ENCODE data around the gene GSTM2. TPM values are rescaled to one million over a fixed set of nuclear protein-coding genes. Genes with fewer than 3 reads are reported as not detected.

Gene GSTM2
- total and polyA plus RNA-seq, 2 donors (not counting 1 experiment from before 2014, with no cell fraction given), result 42.9 to 94.4 TPM

GRCh38 chr1:109643385-109644230 is 24.2 kb upstream of the GSTM2 start:
- peaks cover 13% of the 10 kb centered on the region for H3K4me1 Mint-ChIP-seq
- WGBS (ENCODE audit: insufficient coverage), result 34% methylated on average over 31 of the region's 32 CpGs
- H3K36me3 ChIP-seq (replicated peaks in 1 of 2; ENCODE audit: control extremely low read depth in 1 of 2, control insufficient read depth in 1 of 2, extremely low read depth in 1 of 2, insufficient read depth in 2 of 2, low read length in 1 of 2), result no peaks in the 10 kb centered on the region
- peak overlapping the region in 1 of 5 experiments; percentile 6 for H3K4me3 ChIP-seq (ENCODE audit: control extremely low read depth in 1 of 5, extremely low read depth in 1 of 5, insufficient read depth in 1 of 5, low read depth in 2 of 5, low read length in 4 of 5)
- ATAC-seq (ENCODE audit: low read depth) (peak; percentile 88), DNase-seq (peak; percentile 86)
- peak overlapping the region; percentile 82 for H2AFZ ChIP-seq (ENCODE audit: insufficient read depth, low read depth, low read length, poor library complexity, severe bottlenecking)
- no peaks in the 10 kb centered on the region for H4K20me1 ChIP-seq (ENCODE audit: control insufficient read depth, insufficient read depth, low read length, poor library complexity, severe bottlenecking)
- H3K9ac ChIP-seq (ENCODE audit: low read length), result no peak overlapping the region
- H3K27me3 ChIP-seq (replicated peaks in 1 of 4; ENCODE audit: control extremely low read depth in 1 of 4, control insufficient read depth in 3 of 4, insufficient read depth in 4 of 4, low read length in 3 of 4), result peaks cover 0 to 2% (median 0%) of the 10 kb centered on the region in 4 experiments
- ChIA-PET CTCF (interaction anchor here (0.7 to 16.5 kb wide), 12 partner anchors 9 to 367 kb away, joined by 3 to 276 read pairs (median 6); partner anchors contain the start of genes AHCYL1, AMPD2, GPR61 and GSTM1), POLR2A (interaction anchor here (1.0 kb wide), 1 partner anchor 95 kb away, joined by 3 read pairs; the partner anchor contains the start of gene GNAI3)
- H3K9me3 Mint-ChIP-seq (ENCODE audit: insufficient read depth), result no peaks in the 10 kb centered on the region
- TF ChIP-seq EZH2 (IDR thresholded peaks at IDR 0.05; ENCODE audit: borderline replicate concordance, insufficient read depth, low read depth, low read length, poor library complexity, severe bottlenecking) (no peak), CTCF (IDR thresholded peaks at IDR 0.05) (peak; percentile 92)
- peaks cover 4 to 14% of the 10 kb centered on the region in 2 donors for H3K4me1 ChIP-seq (ENCODE audit: control insufficient read depth in 2 of 2, insufficient read depth in 2 of 2, low read length in 2 of 2)
- H3K4me3 Mint-ChIP-seq, result peak overlapping the region; percentile 7
- H3K9me3 ChIP-seq (ENCODE audit: control extremely low read depth in 1 of 3, control insufficient read depth in 2 of 3, insufficient read depth in 1 of 3, low read length in 2 of 3), result no peaks in the 10 kb centered on the region
- H3K4me2 ChIP-seq (replicated peaks; ENCODE audit: low read depth, low read length, poor library complexity, severe bottlenecking), result peak overlapping the region; percentile 54
- no peak overlapping the region for H3K27ac ChIP-seq (ENCODE audit: low read length in 2 of 2)
- no peak overlapping the region for H3K27ac Mint-ChIP-seq
- peaks cover 4% of the 10 kb centered on the region for H3K27me3 Mint-ChIP-seq
- no peaks in the 10 kb centered on the region for H3K79me2 ChIP-seq (ENCODE audit: control insufficient read depth, insufficient read depth, low read length)
- intact Hi-C loops (cut with micrococcal nuclease), result loop anchor here (1.0 to 2.0 kb wide), 3 partner anchors 13 to 341 kb away; partner anchors contain the start of genes AHCYL1, GSTM1 and GSTM4

- no peak overlapping the region for H3K4me2 ChIP-seq (replicated peaks; ENCODE audit: low read depth, low read length, poor library complexity, severe bottlenecking)
- CTCF ChIA-PET, result interaction anchor here (0.7 to 13.3 kb wide), 7 partner anchors 8 to 364 kb away, joined by 3 to 230 read pairs (median 7); partner anchors contain the start of genes AHCYL1 and GSTM1
- no CpG with 5 or more reads among the region's 10 CpGs for WGBS (ENCODE audit: insufficient coverage)
- no peaks in the 10 kb centered on the region for H3K36me3 ChIP-seq (replicated peaks in 1 of 2; ENCODE audit: control extremely low read depth in 1 of 2, control insufficient read depth in 1 of 2, extremely low read depth in 1 of 2, insufficient read depth in 2 of 2, low read length in 1 of 2)
- no peak overlapping the region for H2AFZ ChIP-seq (ENCODE audit: insufficient read depth, low read depth, low read length, poor library complexity, severe bottlenecking)
- H3K9me3 ChIP-seq (ENCODE audit: control extremely low read depth in 1 of 3, control insufficient read depth in 2 of 3, insufficient read depth in 1 of 3, low read length in 2 of 3), result no peaks in the 10 kb centered on the region
- Mint-ChIP-seq H3K27ac (no peak overlapping the region), H3K9me3 (ENCODE audit: insufficient read depth) (no peaks in the 10 kb centered on the region), H3K4me3 (no peak overlapping the region), H3K27me3 (peaks cover 4% of the 10 kb centered on the region), H3K4me1 (peaks cover 13% of the 10 kb centered on the region)
- H3K79me2 ChIP-seq (ENCODE audit: control insufficient read depth, insufficient read depth, low read length), result no peaks in the 10 kb centered on the region
- POLR2A ChIA-PET, result interaction anchor here (0.7 kb wide), 1 partner anchor 936 kb away, joined by 4 read pairs; no protein-coding TSS in a partner anchor
- intact Hi-C loops (cut with micrococcal nuclease), result no loop called here
- H3K4me3 ChIP-seq (ENCODE audit: control extremely low read depth in 1 of 5, extremely low read depth in 1 of 5, insufficient read depth in 1 of 5, low read depth in 2 of 5, low read length in 4 of 5), result no peak overlapping the region
- no peaks in the 10 kb centered on the region for H3K27me3 ChIP-seq (replicated peaks in 1 of 4; ENCODE audit: control extremely low read depth in 1 of 4, control insufficient read depth in 3 of 4, insufficient read depth in 4 of 4, low read length in 3 of 4)
- no peaks in the 10 kb centered on the region for H4K20me1 ChIP-seq (ENCODE audit: control insufficient read depth, insufficient read depth, low read length, poor library complexity, severe bottlenecking)
- no peak overlapping the region for H3K27ac ChIP-seq (ENCODE audit: low read length in 2 of 2)
- DNase-seq, result no peak
- H3K4me1 ChIP-seq (ENCODE audit: control insufficient read depth in 2 of 2, insufficient read depth in 2 of 2, low read length in 2 of 2), result peaks cover 4 to 14% of the 10 kb centered on the region in 2 donors
- TF ChIP-seq EZH2 (IDR thresholded peaks at IDR 0.05; ENCODE audit: borderline replicate concordance, insufficient read depth, low read depth, low read length, poor library complexity, severe bottlenecking) (no peak), CTCF (IDR thresholded peaks at IDR 0.05) (no peak)
- no peak overlapping the region for H3K9ac ChIP-seq (ENCODE audit: low read length)
- ATAC-seq (ENCODE audit: low read depth), result no peak
Observed at GRCh38 chr1:109644670-109645069, 23.2 kb upstream of the GSTM2 start.
